MM.1S (cell line): Measurements from ENCODE around the gene C10orf90.

ENCODE experiments used
- DNase-seq: peaks from one replicate; pipeline ENCODE4 v3.0.0-alpha.2; 2015
- H2AFZ ChIP-seq: fragments of 300-600 bp; sonication (generic); 2 replicates; pipeline ENCODE4 v1.6.0; 2016; ENCODE audit warnings: antibody characterized with exemption, low read length
- H3F3A ChIP-seq: fragments of 300-600 bp; sonication (generic); 2 replicates; pipeline ENCODE4 v1.6.1; 2016; ENCODE audit warnings: mild to moderate bottlenecking, antibody characterized with exemption, low read length, moderate library complexity, mixed read lengths; ENCODE audit not compliant: insufficient read depth
- H3K27ac ChIP-seq: fragments of 300-600 bp; sonication (generic); 2 replicates; pipeline ENCODE4 v1.5.1; 2016; ENCODE audit warnings: mild to moderate bottlenecking, low read length
- H3K27me3 ChIP-seq: fragments of 300-600 bp; sonication (generic); replicated peaks from 2 replicates; pipeline ENCODE4 v1.6.0; 2016; ENCODE audit warnings: low read length; ENCODE audit not compliant: insufficient read depth
- H3K36me3 ChIP-seq: fragments of 300-600 bp; sonication (generic); replicated peaks from 2 replicates; pipeline ENCODE4 v1.6.1; 2016; ENCODE audit warnings: mild to moderate bottlenecking, low read length, mixed read lengths; ENCODE audit not compliant: insufficient read depth
- H3K4me1 ChIP-seq: fragments of 300-600 bp; sonication (generic); 2 replicates; pipeline ENCODE4 v1.6.1; 2016; ENCODE audit warnings: low read length, mixed read lengths
- H3K4me2 ChIP-seq: fragments of 300-600 bp; sonication (generic); 2 replicates; pipeline ENCODE4 v1.6.0; 2016; ENCODE audit warnings: low read depth, low read length
- H3K4me3 ChIP-seq: fragments of 300-600 bp; sonication (generic); 2 replicates; pipeline ENCODE4 v1.5.1; 2016; ENCODE audit warnings: low read length, mixed read lengths
- H3K79me2 ChIP-seq: fragments of 300-600 bp; sonication (generic); 2 replicates; pipeline ENCODE4 v1.6.1; 2016; ENCODE audit warnings: mixed run types, low read length, mixed read lengths
- H3K9ac ChIP-seq: fragments of 300-600 bp; sonication (generic); 2 replicates; pipeline ENCODE4 v1.6.1; 2016; ENCODE audit warnings: low read length, mixed read lengths
- H3K9me2 ChIP-seq: fragments of 300-600 bp; sonication (generic); replicated peaks from 2 replicates; pipeline ENCODE4 v1.6.1; 2016; ENCODE audit warnings: mild to moderate bottlenecking, low read length, mixed read lengths; ENCODE audit not compliant: insufficient read depth
- H3K9me3 ChIP-seq: fragments of 300-600 bp; sonication (generic); replicated peaks from 2 replicates; pipeline ENCODE4 v1.6.1; 2016; ENCODE audit warnings: mild to moderate bottlenecking, low read length, mixed read lengths; ENCODE audit not compliant: insufficient read depth
- H4K20me1 ChIP-seq: fragments of 300-600 bp; sonication (generic); 2 replicates; pipeline ENCODE4 v1.6.1; 2016; ENCODE audit warnings: mild to moderate bottlenecking, low read length, moderate library complexity, mixed read lengths; ENCODE audit not compliant: insufficient read depth
- EZH2 ChIP-seq: fragments of 300-600 bp; sonication (generic); optimal IDR thresholded peaks from 2 replicates; pipeline ENCODE3; 2017; ENCODE audit warnings: low read depth, mild to moderate bottlenecking, antibody characterized with exemption, low read length, mixed read lengths
- EZH2phosphoT487 ChIP-seq: fragments of 300-600 bp; sonication (generic); IDR thresholded peaks from 2 replicates; pipeline ENCODE4 v1.6.1; 2018; ENCODE audit warnings: antibody characterized with exemption, low read length
- TF ChIP-seq, protein P1 (sequence below): fragments of 300-600 bp; sonication (generic); IDR thresholded peaks from 2 replicates; pipeline ENCODE4 v1.5.1; 2016; ENCODE audit warnings: antibody characterized with exemption, low read length, mixed read lengths

The C10orf90 gene

GRCh38 chr10:126497672-126498071, 172.8 kb downstream of the C10orf90 start:
- no peaks in the 10 kb centered on the region for H3K79me2 ChIP-seq
- DNase-seq = no peak
- H3K4me2 ChIP-seq = no peak overlapping the region
- H3F3A ChIP-seq = no peaks in the 10 kb centered on the region
- no peaks in the 10 kb centered on the region for H3K27me3 ChIP-seq
- no peak overlapping the region for H3K4me3 ChIP-seq
- no peaks in the 10 kb centered on the region for H3K4me1 ChIP-seq
- TF ChIP-seq EZH2phosphoT487 = no peak
- TF ChIP-seq, protein P1, sequence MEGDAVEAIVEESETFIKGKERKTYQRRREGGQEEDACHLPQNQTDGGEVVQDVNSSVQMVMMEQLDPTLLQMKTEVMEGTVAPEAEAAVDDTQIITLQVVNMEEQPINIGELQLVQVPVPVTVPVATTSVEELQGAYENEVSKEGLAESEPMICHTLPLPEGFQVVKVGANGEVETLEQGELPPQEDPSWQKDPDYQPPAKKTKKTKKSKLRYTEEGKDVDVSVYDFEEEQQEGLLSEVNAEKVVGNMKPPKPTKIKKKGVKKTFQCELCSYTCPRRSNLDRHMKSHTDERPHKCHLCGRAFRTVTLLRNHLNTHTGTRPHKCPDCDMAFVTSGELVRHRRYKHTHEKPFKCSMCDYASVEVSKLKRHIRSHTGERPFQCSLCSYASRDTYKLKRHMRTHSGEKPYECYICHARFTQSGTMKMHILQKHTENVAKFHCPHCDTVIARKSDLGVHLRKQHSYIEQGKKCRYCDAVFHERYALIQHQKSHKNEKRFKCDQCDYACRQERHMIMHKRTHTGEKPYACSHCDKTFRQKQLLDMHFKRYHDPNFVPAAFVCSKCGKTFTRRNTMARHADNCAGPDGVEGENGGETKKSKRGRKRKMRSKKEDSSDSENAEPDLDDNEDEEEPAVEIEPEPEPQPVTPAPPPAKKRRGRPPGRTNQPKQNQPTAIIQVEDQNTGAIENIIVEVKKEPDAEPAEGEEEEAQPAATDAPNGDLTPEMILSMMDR = no peak
- no peak for TF ChIP-seq EZH2
- H3K27ac ChIP-seq = no peak overlapping the region
- no peak overlapping the region for H3K9ac ChIP-seq
- no peaks in the 10 kb centered on the region for H4K20me1 ChIP-seq
- no peak overlapping the region for H2AFZ ChIP-seq
- no peaks in the 10 kb centered on the region for H3K9me2 ChIP-seq
- no peaks in the 10 kb centered on the region for H3K9me3 ChIP-seq
- no peaks in the 10 kb centered on the region for H3K36me3 ChIP-seq

DNA sequence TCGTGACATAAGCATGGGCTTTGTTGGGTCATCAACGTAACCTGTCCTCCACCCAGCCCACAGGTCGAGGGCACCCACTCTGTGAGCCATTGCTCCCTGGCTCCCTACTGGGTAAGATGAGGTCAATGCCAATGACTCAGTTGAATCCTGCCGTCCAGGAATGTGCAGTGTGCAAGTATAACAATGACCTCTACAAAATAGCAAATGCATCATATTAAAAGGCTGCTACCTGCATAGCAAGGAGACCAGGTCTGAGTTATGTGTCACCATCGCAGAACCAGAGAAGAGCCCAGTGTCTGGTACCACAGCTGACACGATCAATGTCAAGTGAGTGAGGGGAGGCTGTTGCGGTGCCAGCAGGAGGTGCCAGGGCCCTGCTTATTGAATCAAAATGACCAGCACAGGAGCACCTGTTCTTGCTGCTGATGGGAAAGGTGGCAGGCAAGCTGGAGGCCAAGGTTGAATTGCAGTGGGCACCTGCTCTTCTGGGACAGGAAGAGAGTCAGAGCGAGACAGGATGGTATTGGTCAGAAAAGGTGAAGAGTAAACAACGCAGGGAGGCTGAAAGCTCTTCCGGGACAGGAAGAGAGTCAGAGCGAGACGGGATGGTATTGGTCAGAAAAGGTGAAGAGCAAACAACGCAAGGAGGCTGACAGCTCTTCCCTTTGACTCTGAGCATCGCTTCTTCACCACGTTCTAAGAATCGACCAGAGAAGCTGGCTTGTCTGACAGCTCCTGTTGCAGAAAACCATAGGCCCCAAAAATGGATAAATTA, 173.5 kb downstream of the C10orf90 start:
- no peaks in the 10 kb centered on the region for H4K20me1 ChIP-seq
- H3K4me1 ChIP-seq = no peaks in the 10 kb centered on the region
- no peaks in the 10 kb centered on the region for H3F3A ChIP-seq
- no peaks in the 10 kb centered on the region for H3K27me3 ChIP-seq
- no peaks in the 10 kb centered on the region for H3K9me3 ChIP-seq
- H3K9me2 ChIP-seq = no peaks in the 10 kb centered on the region
- peak; percentile 11 for DNase-seq
- no peak overlapping the region for H2AFZ ChIP-seq
- H3K4me2 ChIP-seq = no peak overlapping the region
- H3K9ac ChIP-seq = no peak overlapping the region
- H3K36me3 ChIP-seq = no peaks in the 10 kb centered on the region
- no peak overlapping the region for H3K4me3 ChIP-seq
- no peaks in the 10 kb centered on the region for H3K79me2 ChIP-seq
- TF ChIP-seq EZH2phosphoT487 (no peak), EZH2 (no peak)
- TF ChIP-seq, protein P1 = no peak
- H3K27ac ChIP-seq = no peak overlapping the region

GRCh38 chr10:126491476-126491875, 179.0 kb downstream of the C10orf90 start:
- DNase-seq = no peak
- no peak overlapping the region for H3K27ac ChIP-seq
- no peak overlapping the region for H3K4me3 ChIP-seq
- H3K36me3 ChIP-seq = no peaks in the 10 kb centered on the region; the same call in 1 of the 2 replicates
- no peak overlapping the region for H2AFZ ChIP-seq
- H3F3A ChIP-seq = no peaks in the 10 kb centered on the region
- TF ChIP-seq EZH2 = no peak
- TF ChIP-seq, protein P1 = no peak
- TF ChIP-seq EZH2phosphoT487 = no peak
- H3K27me3 ChIP-seq = no peaks in the 10 kb centered on the region
- no peaks in the 10 kb centered on the region for H3K4me1 ChIP-seq
- no peak overlapping the region for H3K9ac ChIP-seq
- no peaks in the 10 kb centered on the region for H3K9me3 ChIP-seq
- H3K4me2 ChIP-seq = no peak overlapping the region
- no peaks in the 10 kb centered on the region for H4K20me1 ChIP-seq
- H3K79me2 ChIP-seq = no peaks in the 10 kb centered on the region
- no peaks in the 10 kb centered on the region for H3K9me2 ChIP-seq
